Heart left ventricle (tissue), 13 donors: ENCODE measurements around the gene CYP21A2.
"Not testable (repeated sequence)": the region's sequence is repeated elsewhere in the genome, so short reads cannot be mapped to it uniquely, and the experiment has no call there.

ENCODE experiments used
- POLR2A ChIP-seq, 2 donors: fragments of 450-650 bp; IDR thresholded peaks; one replicate each; pipeline ENCODE4 v1.6.1; 2017; ENCODE audit warnings: antibody characterized with exemption in 2 of 2, mild to moderate bottlenecking in 2 of 2, moderate library complexity in 2 of 2
- TF ChIP-seq, protein P1 (sequence below), 12 donors: fragments of 200-600 bp; sonication (generic) in 4 of 12; IDR thresholded peaks; one replicate each; pipeline versions ENCODE4 v1.5.0 to v1.8.0; 2018 to 2022; ENCODE audit warnings: antibody characterized with exemption in 12 of 12, mild to moderate bottlenecking in 5 of 12
- donor health status: ischemic (EF 13 %, LVEDD 7.1; RV severe dilation, severe dysfunction).
- donor health status: DM: no; HTN: yes; CAD: no.
- donor health status: DM: no; HTN: no; CAD: no.
- donor health status: ischemic (EF 25% LVEDD 6.9; RV normal size, moderate dysfunction).
- donor health status: ischemic (EF 25% LVEDD 5.7; RV mildly dilated, moderate dysfunction).
- donor health status: ischemic (EF 35%, LVEDD 5.7; RV mildly dilated, moderate dysfunction).
- donor health status: nonischemic (EF 11% LVEDD 7.7; RV severe dilation, severe dysfunction).
- donor health status: DM: yes; HTN: yes; CAD: no.
- donor health status: PGD.
- donor health status: ischemic (EF 29% LVEDD 5.4; RV normal size, mild dysfunction).
- donor health status: nonischemic (EF 23%, LVEDD 6.1; RV moderate dilation, normal function).

DNA sequence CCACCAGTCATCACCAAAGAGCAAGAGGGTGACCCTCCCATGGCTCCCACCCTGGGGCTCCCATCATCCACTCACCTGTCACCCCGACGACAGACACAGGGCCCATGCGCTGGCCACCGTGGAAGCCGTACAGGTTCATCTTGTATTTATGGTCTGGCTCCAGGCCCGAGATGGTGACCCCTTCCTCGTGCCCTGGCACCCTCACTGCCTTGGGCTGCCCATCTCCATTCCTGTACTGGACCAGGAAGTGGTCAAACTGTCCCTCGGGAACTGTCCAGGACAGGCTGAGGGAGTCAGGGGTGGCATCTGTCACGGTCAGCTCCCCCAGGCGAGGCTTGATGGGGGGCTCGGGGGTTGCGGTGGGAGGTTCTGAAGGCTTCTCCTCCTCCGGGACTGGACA, 30.1 kb downstream of the CYP21A2 start:
- not testable (repeated sequence) for TF ChIP-seq POLR2A (IDR thresholded peaks at IDR 0.05)
- TF ChIP-seq, protein P1, sequence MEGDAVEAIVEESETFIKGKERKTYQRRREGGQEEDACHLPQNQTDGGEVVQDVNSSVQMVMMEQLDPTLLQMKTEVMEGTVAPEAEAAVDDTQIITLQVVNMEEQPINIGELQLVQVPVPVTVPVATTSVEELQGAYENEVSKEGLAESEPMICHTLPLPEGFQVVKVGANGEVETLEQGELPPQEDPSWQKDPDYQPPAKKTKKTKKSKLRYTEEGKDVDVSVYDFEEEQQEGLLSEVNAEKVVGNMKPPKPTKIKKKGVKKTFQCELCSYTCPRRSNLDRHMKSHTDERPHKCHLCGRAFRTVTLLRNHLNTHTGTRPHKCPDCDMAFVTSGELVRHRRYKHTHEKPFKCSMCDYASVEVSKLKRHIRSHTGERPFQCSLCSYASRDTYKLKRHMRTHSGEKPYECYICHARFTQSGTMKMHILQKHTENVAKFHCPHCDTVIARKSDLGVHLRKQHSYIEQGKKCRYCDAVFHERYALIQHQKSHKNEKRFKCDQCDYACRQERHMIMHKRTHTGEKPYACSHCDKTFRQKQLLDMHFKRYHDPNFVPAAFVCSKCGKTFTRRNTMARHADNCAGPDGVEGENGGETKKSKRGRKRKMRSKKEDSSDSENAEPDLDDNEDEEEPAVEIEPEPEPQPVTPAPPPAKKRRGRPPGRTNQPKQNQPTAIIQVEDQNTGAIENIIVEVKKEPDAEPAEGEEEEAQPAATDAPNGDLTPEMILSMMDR (IDR thresholded peaks at IDR 0.05), result not testable (repeated sequence)
